Measurements from ENCODE around the gene SLC22A4. TPM values are rescaled to one million over a fixed set of nuclear protein-coding genes. Genes with fewer than 3 reads are reported as not detected.

Gene SLC22A4
- total and polyA plus RNA-seq, 4 donors, result 0.25 to 42.2 (median 0.47) TPM

DNA sequence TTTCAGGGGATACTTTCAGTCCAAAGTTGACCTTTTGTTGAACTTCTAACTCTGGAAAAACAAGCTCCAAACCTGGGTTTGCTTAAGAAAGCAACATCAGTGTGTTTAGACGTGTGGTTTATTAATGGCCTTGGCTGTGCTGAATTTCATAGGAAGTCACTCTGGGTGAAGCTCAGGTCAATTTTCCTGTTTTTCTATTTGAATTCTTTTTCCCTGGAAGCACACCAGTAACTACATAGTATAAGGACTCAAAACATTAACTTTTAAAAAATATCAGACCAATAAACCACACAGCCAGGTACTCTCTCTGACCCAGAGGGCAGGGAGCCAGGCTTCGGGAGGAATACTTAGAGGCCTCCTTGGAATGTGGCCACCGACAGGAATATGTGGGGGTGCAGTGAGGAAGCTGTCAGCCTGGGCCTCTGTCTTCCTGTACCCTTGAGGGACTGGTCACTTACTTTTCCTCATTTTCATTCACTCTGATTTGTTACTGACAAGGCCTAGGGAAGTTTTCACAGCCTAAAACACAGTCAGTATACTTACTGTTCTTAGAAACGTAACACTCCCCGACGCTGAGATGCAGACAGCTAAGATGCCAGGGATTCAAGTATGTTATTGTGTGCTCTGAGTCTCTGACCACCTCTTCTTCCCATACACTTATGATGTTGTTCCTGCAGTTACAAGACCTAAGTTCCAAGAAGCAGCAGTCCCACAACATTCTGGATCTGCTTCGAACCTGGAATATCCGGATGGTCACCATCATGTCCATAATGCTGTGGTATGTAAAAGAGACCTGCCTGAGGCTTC lies 94.3 kb downstream of the SLC22A4 start:
- Histone ChIP-seq H3K4me3 (ENCODE audit: low read depth in 1 of 3, low read length in 3 of 3) (no peak overlapping the region), H3K27me3 (ENCODE audit: control insufficient read depth in 4 of 4, insufficient read depth in 4 of 4, low read length in 3 of 4) (no peaks in the 10 kb centered on the region), H3K4me1 (ENCODE audit: control insufficient read depth in 4 of 4, insufficient read depth in 4 of 4, low read length in 3 of 4) (peaks cover 3 to 28% (median 17%) of the 10 kb centered on the region in 4 donors), H3K27ac (ENCODE audit: low read depth in 1 of 2, low read length in 2 of 2) (peak overlapping the region; percentile 63 to 80), H3K9ac (ENCODE audit: low read depth in 1 of 2, low read length in 2 of 2) (peak overlapping the region in 1 of 2 donors; percentile 34), H3K9me3 (ENCODE audit: control insufficient read depth in 4 of 4, low read length in 3 of 4) (no peaks in the 10 kb centered on the region), H3K36me3 (ENCODE audit: control insufficient read depth in 4 of 4, insufficient read depth in 3 of 4, low read depth in 1 of 4, low read length in 3 of 4) (peaks cover 0 to 30% (median 14%) of the 10 kb centered on the region in 4 donors)
- no peak for DNase-seq (ENCODE audit: low spot score)
- TF ChIP-seq, protein P1, sequence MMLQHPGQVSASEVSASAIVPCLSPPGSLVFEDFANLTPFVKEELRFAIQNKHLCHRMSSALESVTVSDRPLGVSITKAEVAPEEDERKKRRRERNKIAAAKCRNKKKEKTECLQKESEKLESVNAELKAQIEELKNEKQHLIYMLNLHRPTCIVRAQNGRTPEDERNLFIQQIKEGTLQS (IDR thresholded peaks at IDR 0.05), result no peak
- TF ChIP-seq HNF4A (conservative IDR thresholded peaks at IDR 0.05) (no peak), SP1 (IDR thresholded peaks at IDR 0.05) (peak; percentile 61), FOXA1 (IDR thresholded peaks at IDR 0.05) (no peak), RXRA (IDR thresholded peaks at IDR 0.05) (peak; percentile 59 to 78), JUND (IDR thresholded peaks at IDR 0.05) (no peak), NR2F2 (IDR thresholded peaks at IDR 0.05) (peak; percentile 69), REST (IDR thresholded peaks at IDR 0.05) (no peak), HNF4G (IDR thresholded peaks at IDR 0.05) (no peak)
- TF ChIP-seq, protein P2, sequence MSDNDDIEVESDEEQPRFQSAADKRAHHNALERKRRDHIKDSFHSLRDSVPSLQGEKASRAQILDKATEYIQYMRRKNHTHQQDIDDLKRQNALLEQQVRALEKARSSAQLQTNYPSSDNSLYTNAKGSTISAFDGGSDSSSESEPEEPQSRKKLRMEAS (IDR thresholded peaks at IDR 0.05), result peak; percentile 15
- WGBS, result 59% methylated on average over 8 of the region's 8 CpGs

DNA sequence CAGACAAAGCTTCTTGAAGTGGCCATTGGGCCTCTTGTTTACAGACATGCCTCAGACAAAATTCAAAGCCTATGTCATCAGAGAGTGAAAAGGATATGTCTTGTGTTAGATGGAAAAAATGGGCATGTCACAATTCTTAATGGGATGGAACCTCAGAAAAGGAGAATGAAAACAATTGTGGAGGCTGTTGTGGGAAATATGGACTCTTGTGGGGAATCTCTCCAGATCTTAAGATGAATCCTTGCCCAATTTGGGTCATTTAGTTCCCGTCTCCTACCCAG lies 94.8 kb downstream of the SLC22A4 start:
- peaks cover 3 to 28% (median 17%) of the 10 kb centered on the region in 4 donors for H3K4me1 ChIP-seq (ENCODE audit: control insufficient read depth in 4 of 4, insufficient read depth in 4 of 4, low read length in 3 of 4)
- no peaks in the 10 kb centered on the region for H3K9me3 ChIP-seq (ENCODE audit: control insufficient read depth in 4 of 4, low read length in 3 of 4)
- H3K27ac ChIP-seq (ENCODE audit: low read depth in 1 of 2, low read length in 2 of 2), result peak overlapping the region; percentile 63 to 80
- H3K4me3 ChIP-seq (ENCODE audit: low read depth in 1 of 3, low read length in 3 of 3), result no peak overlapping the region
- peaks cover 0 to 35% (median 16%) of the 10 kb centered on the region in 4 donors for H3K36me3 ChIP-seq (ENCODE audit: control insufficient read depth in 4 of 4, insufficient read depth in 3 of 4, low read depth in 1 of 4, low read length in 3 of 4)
- TF ChIP-seq TAF1 (conservative IDR thresholded peaks at IDR 0.05), result no peak
- TF ChIP-seq RXRA (IDR thresholded peaks at IDR 0.05), result no peak
- TF ChIP-seq FOXA2 (IDR thresholded peaks at IDR 0.05), result no peak
- no peak overlapping the region for H3K9ac ChIP-seq (ENCODE audit: low read depth in 1 of 2, low read length in 2 of 2)
- DNase-seq (ENCODE audit: low spot score), result no peak
- 88% methylated on average over 1 of the region's 1 CpG for WGBS
- no peaks in the 10 kb centered on the region for H3K27me3 ChIP-seq (ENCODE audit: control insufficient read depth in 4 of 4, insufficient read depth in 4 of 4, low read length in 3 of 4)

DNA sequence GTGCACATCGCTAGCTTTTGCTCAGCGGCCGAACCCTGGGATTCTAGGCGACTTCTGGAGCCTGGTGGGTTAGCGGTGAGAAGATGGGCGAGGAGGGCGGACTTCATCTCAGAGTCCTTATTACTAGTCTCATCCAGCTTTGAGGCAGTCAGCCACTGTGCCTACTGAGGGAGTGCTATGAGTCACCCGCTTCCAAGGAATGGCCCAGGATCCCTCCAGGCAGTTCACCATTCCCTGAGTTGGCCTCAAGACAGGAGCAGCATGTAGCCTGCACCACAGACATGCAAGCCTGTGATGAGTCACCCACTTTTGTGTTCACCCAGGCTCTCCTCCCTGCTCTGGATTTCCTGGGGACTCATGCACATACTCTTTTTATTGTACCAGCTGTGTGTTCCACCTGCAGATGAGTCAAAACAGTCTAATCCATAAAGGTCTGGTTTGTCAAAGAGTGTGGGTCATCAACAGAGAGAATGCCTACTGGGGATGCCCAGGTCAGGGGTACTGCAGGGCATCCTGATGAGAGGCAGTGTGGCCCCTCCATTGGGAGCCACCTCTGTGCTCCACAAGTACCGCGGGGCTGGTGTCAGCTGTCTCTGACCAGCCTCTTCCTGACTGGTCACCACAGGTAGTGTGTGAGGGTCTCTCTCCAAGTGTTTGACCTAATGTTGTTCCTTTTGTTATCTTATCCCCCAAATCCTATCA lies 95.5 kb downstream of the SLC22A4 start:
- WGBS, result 97% methylated on average over 10 of the region's 10 CpGs
- Histone ChIP-seq H3K9ac (ENCODE audit: low read depth in 1 of 2, low read length in 2 of 2) (no peak overlapping the region), H3K4me3 (ENCODE audit: low read depth in 1 of 3, low read length in 3 of 3) (no peak overlapping the region), H3K36me3 (ENCODE audit: control insufficient read depth in 4 of 4, insufficient read depth in 3 of 4, low read depth in 1 of 4, low read length in 3 of 4) (peaks cover 2 to 40% (median 18%) of the 10 kb centered on the region in 4 donors), H3K9me3 (ENCODE audit: control insufficient read depth in 4 of 4, low read length in 3 of 4) (no peaks in the 10 kb centered on the region), H3K27me3 (ENCODE audit: control insufficient read depth in 4 of 4, insufficient read depth in 4 of 4, low read length in 3 of 4) (no peaks in the 10 kb centered on the region), H3K4me1 (ENCODE audit: control insufficient read depth in 4 of 4, insufficient read depth in 4 of 4, low read length in 3 of 4) (peaks cover 3 to 28% (median 17%) of the 10 kb centered on the region in 4 donors), H3K27ac (ENCODE audit: low read depth in 1 of 2, low read length in 2 of 2) (peak overlapping the region; percentile 63 to 80)
- TF ChIP-seq, protein P1 (IDR thresholded peaks at IDR 0.05), result no peak
- DNase-seq (ENCODE audit: low spot score), result no peak
